ENCODE data around the gene TMEM175. TPM values are rescaled to one million over a fixed set of nuclear protein-coding genes. Genes with fewer than 3 reads are reported as not detected.

TMEM175 gene
- total RNA-seq, 1 experiment from 2014 or later, result 10.0 TPM

DNA sequence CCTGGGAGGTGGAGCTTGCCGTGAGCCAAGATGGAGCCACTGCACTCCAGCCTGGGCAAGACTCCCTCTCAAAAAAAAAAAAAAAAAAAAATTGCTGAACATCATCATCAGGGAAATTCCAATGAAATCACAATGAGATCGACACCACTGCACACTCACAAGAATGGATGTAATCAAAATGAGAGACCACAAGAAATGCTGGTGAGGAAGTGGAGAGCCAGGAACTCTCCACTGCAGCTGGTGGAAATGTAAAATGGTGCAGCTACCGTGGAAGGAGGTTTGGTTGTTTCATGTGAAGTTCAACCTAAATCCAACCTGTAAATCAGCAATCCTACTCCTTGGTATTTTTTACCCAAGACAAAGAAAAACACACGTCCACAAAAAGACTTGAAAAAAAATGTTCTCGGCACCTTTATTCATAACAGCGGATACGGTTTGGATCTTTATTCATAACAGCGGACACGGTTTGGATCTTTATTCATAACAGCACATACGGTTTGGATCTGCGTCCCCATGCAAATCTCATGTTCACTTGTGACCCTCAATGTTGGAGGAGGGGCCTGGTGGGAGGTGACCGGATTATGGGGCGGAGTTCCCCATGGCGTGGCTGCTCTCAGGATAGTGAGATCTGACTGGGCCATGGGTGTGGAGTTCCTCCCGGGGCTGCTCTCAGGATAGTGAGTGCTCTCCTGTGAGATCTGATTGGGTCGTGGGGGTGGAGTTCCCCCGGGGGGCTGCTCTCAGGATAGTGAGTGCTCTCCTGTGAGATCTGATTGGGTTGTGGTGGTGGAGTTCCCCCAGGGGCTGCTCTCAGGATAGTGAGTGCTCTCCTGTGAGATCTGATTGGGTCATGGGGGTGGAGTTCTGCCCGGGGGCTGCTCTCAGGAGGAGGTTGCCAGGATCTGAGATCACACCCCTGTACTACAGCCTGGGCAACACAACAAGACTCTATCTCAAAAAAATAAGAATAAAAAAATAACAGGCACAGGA, 7.9 kb upstream of the TMEM175 start:
- ChIA-PET CTCF (no interaction called here), POLR2A (ENCODE audit: low non-redundant PET) (interaction anchor here (0.6 kb wide), 1 partner anchor 13 kb away, joined by 9 read pairs; no protein-coding TSS in a partner anchor)
- H3K9me3 ChIP-seq (ENCODE audit: low read depth, low read length, poor library complexity, severe bottlenecking), result no peaks in the 10 kb centered on the region
- H3K4me3 ChIP-seq (ENCODE audit: low read depth, low read length, poor library complexity, severe bottlenecking), result no peak overlapping the region
- no peaks in the 10 kb centered on the region for H3K27me3 ChIP-seq (replicated peaks; ENCODE audit: insufficient read depth, low read depth, low read length, poor library complexity)
- H3K4me1 ChIP-seq (ENCODE audit: insufficient read depth, low read length, poor library complexity, severe bottlenecking), result peaks cover 6% of the 10 kb centered on the region
- intact Hi-C loops (cut with micrococcal nuclease; ENCODE audit: unreplicated experiment), result loop anchor here (5.0 kb wide), 1 partner anchor 92 kb away; no protein-coding TSS in a partner anchor
- no peak for DNase-seq (ENCODE audit: low spot score)
- no TSS peak for BruUV-seq (replicated peaks)
- no peaks in the 10 kb centered on the region for H3K36me3 ChIP-seq (ENCODE audit: insufficient read depth, low read length, poor library complexity, severe bottlenecking)
- TF ChIP-seq EZH2 (IDR thresholded peaks at IDR 0.05; ENCODE audit: borderline replicate concordance, low read depth, low read length, poor library complexity, severe bottlenecking), result no peak
- TF ChIP-seq, protein P1, sequence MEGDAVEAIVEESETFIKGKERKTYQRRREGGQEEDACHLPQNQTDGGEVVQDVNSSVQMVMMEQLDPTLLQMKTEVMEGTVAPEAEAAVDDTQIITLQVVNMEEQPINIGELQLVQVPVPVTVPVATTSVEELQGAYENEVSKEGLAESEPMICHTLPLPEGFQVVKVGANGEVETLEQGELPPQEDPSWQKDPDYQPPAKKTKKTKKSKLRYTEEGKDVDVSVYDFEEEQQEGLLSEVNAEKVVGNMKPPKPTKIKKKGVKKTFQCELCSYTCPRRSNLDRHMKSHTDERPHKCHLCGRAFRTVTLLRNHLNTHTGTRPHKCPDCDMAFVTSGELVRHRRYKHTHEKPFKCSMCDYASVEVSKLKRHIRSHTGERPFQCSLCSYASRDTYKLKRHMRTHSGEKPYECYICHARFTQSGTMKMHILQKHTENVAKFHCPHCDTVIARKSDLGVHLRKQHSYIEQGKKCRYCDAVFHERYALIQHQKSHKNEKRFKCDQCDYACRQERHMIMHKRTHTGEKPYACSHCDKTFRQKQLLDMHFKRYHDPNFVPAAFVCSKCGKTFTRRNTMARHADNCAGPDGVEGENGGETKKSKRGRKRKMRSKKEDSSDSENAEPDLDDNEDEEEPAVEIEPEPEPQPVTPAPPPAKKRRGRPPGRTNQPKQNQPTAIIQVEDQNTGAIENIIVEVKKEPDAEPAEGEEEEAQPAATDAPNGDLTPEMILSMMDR (conservative IDR thresholded peaks at IDR 0.05; ENCODE audit: low read depth, low read length), result no peak
- no peak overlapping the region for H3K27ac ChIP-seq (ENCODE audit: low read depth, low read length, poor library complexity, severe bottlenecking)

DNA sequence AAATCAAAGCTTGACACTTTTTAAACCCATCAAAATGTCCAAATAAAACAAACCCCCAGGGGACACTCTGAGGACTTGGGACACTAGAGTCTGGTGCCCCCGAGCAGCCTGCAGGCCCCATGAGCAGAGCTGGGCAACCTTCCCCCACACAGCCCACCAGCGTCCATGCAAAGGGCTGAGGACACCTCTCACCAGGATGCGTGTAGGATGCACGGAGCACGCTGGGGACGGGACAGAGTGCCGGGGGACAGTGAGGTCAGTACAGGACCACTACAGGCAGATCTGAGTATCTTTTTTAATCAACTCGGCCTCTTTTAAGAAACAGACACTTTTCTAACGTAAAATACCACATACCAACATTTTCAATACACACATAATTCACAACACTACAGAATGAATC, 7.1 kb upstream of the TMEM175 start:
- no peak for DNase-seq (ENCODE audit: low spot score)
- intact Hi-C loops (cut with micrococcal nuclease; ENCODE audit: unreplicated experiment), result loop anchor here (5.0 kb wide), 1 partner anchor 93 kb away; no protein-coding TSS in a partner anchor

DNA sequence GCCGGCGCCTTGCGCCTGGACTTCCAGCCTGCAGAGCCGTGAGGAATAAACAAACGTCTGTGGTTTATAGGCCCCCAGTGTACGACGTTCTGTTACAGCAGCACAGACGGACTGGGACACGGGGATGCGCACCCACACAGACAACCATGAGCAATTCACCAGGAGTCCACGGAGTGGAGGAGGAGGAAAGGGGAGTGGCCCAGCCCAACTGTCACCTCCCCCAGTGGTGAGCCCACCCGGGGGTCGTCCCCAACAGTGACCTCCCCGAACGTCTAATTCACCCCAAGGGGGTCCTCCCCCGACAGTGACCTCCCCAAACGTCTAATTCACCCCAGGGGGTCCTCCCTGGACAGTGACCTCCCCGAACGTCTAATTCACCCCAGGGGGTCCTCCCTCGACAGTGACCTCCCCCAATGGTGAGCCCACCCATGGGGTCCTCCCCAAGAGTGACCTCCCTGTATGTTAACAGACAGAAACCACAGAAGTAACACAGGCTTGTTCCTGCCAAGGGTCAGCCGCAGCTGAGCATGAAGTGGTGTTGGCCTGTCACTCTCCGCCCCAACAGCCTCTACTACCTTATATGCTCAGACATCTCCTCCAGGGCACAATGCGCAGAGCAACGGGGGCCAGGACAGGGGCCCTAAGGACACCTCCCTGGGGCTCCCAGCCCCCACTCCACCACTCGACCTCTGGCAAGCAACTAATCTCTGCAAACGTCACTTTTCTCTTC, 6.3 kb upstream of the TMEM175 start:
- Histone ChIP-seq H3K4me3 (ENCODE audit: low read depth, low read length, poor library complexity, severe bottlenecking) (no peak overlapping the region), H3K9me3 (ENCODE audit: low read depth, low read length, poor library complexity, severe bottlenecking) (no peaks in the 10 kb centered on the region), H3K36me3 (ENCODE audit: insufficient read depth, low read length, poor library complexity, severe bottlenecking) (no peaks in the 10 kb centered on the region), H3K27ac (ENCODE audit: low read depth, low read length, poor library complexity, severe bottlenecking) (no peak overlapping the region), H3K27me3 (replicated peaks; ENCODE audit: insufficient read depth, low read depth, low read length, poor library complexity) (no peaks in the 10 kb centered on the region), H3K4me1 (ENCODE audit: insufficient read depth, low read length, poor library complexity, severe bottlenecking) (peaks cover 14% of the 10 kb centered on the region)
- no TSS peak for BruUV-seq (replicated peaks)
- ChIA-PET POLR2A (ENCODE audit: low non-redundant PET) (no interaction called here), CTCF (no interaction called here)
- TF ChIP-seq, protein P1 (conservative IDR thresholded peaks at IDR 0.05; ENCODE audit: low read depth, low read length), result no peak
- TF ChIP-seq EZH2 (IDR thresholded peaks at IDR 0.05; ENCODE audit: borderline replicate concordance, low read depth, low read length, poor library complexity, severe bottlenecking), result no peak
- no peak for DNase-seq (ENCODE audit: low spot score)
- intact Hi-C loops (cut with micrococcal nuclease; ENCODE audit: unreplicated experiment), result loop anchor here (5.0 kb wide), 1 partner anchor 94 kb away; no protein-coding TSS in a partner anchor

More for the DNA sequence above, 7.1 kb upstream of the TMEM175 start:
- ChIA-PET CTCF (no interaction called here), POLR2A (ENCODE audit: low non-redundant PET) (no interaction called here)
- no TSS peak for BruUV-seq (replicated peaks)
- H3K27ac ChIP-seq (ENCODE audit: low read depth, low read length, poor library complexity, severe bottlenecking), result no peak overlapping the region
- TF ChIP-seq EZH2 (IDR thresholded peaks at IDR 0.05; ENCODE audit: borderline replicate concordance, low read depth, low read length, poor library complexity, severe bottlenecking), result no peak
- TF ChIP-seq, protein P1 (conservative IDR thresholded peaks at IDR 0.05; ENCODE audit: low read depth, low read length), result no peak
- H3K4me1 ChIP-seq (ENCODE audit: insufficient read depth, low read length, poor library complexity, severe bottlenecking), result peaks cover 6% of the 10 kb centered on the region
- no peaks in the 10 kb centered on the region for H3K27me3 ChIP-seq (replicated peaks; ENCODE audit: insufficient read depth, low read depth, low read length, poor library complexity)
- no peaks in the 10 kb centered on the region for H3K36me3 ChIP-seq (ENCODE audit: insufficient read depth, low read length, poor library complexity, severe bottlenecking)
- no peak overlapping the region for H3K4me3 ChIP-seq (ENCODE audit: low read depth, low read length, poor library complexity, severe bottlenecking)
- H3K9me3 ChIP-seq (ENCODE audit: low read depth, low read length, poor library complexity, severe bottlenecking), result no peaks in the 10 kb centered on the region
